Hematopoietic multipotent progenitor cell treated with erythropoietin and hydrocortisone succinate and interleukin-3 and kit ligand, for 4 days (in vitro differentiated cells): Measurements from ENCODE around the gene MAPK8.
"Not testable (repeated sequence)": the region's sequence is repeated elsewhere in the genome, so short reads cannot be mapped to it uniquely, and the experiment has no call there.

Experiments
- DNase-seq: peaks from one replicate; pipeline ENCODE4 v3.0.0-alpha.2; 2015

Gene MAPK8

GRCh38 chr10:48421862-48422261, 115.4 kb downstream of the MAPK8 start:
- not testable (repeated sequence) for DNase-seq

- no peak for DNase-seq
Measured at GRCh38 chr10:48423884-48424283, 117.4 kb downstream of the MAPK8 start.

- DNase-seq, result no peak
Measured at GRCh38 chr10:48428896-48429295, 122.4 kb downstream of the MAPK8 start.

GRCh38 chr10:48429309-48429708, 122.8 kb downstream of the MAPK8 start:
- DNase-seq, result no peak

- DNase-seq, result no peak
Measured at GRCh38 chr10:48430402-48430993, 124.0 kb downstream of the MAPK8 start.

GRCh38 chr10:48431871-48432270, 125.4 kb downstream of the MAPK8 start:
- DNase-seq, result peak; percentile 86

- no peak for DNase-seq
Measured at GRCh38 chr10:48437546-48437945, 131.1 kb downstream of the MAPK8 start.

- DNase-seq, result no peak
Measured at GRCh38 chr10:48439031-48439430, 132.6 kb downstream of the MAPK8 start.

GRCh38 chr10:48439581-48440041, 133.1 kb downstream of the MAPK8 start:
- DNase-seq, result no peak

- no peak for DNase-seq
Measured at GRCh38 chr10:48440771-48441170, 134.3 kb downstream of the MAPK8 start.

GRCh38 chr10:48442090-48442808, 135.8 kb downstream of the MAPK8 start:
- DNase-seq, result no peak

- no peak for DNase-seq
Measured at GRCh38 chr10:48442809-48443177, 136.3 kb downstream of the MAPK8 start.

- peak; percentile 86 for DNase-seq
Measured at GRCh38 chr10:48444266-48444665, 137.8 kb downstream of the MAPK8 start.

- DNase-seq, result no peak
Measured at GRCh38 chr10:48444861-48445841, 138.7 kb downstream of the MAPK8 start.

- no peak for DNase-seq
Measured at GRCh38 chr10:48445932-48446331, 139.5 kb downstream of the MAPK8 start.

- DNase-seq, result no peak
Measured at GRCh38 chr10:48446785-48447184, 140.3 kb downstream of the MAPK8 start.

- no peak for DNase-seq
Measured at GRCh38 chr10:48447356-48448215, 141.1 kb downstream of the MAPK8 start.

GRCh38 chr10:48448796-48449195, 142.3 kb downstream of the MAPK8 start:
- DNase-seq, result no peak

GRCh38 chr10:48449501-48450232, 143.2 kb downstream of the MAPK8 start:
- no peak for DNase-seq

- DNase-seq, result no peak
Measured at GRCh38 chr10:48450233-48450740, 143.8 kb downstream of the MAPK8 start.

GRCh38 chr10:48450741-48451466, 144.4 kb downstream of the MAPK8 start:
- DNase-seq, result no peak
